ENCODE measurements around the gene MAPK1IP1L. TPM values are rescaled to one million over a fixed set of nuclear protein-coding genes. Genes with fewer than 3 reads are reported as not detected.
A peak's percentile ranks its signal among the peaks of the same experiment; 100 is the strongest.
"Not testable (repeated sequence)": the region's sequence is repeated elsewhere in the genome, so short reads cannot be mapped to it uniquely, and the experiment has no call there.

Gene MAPK1IP1L
- 79.6 and 83.5 TPM in 2 replicates for total RNA-seq
- 97.7 and 104 TPM in 2 replicates for polyA plus RNA-seq

DNA sequence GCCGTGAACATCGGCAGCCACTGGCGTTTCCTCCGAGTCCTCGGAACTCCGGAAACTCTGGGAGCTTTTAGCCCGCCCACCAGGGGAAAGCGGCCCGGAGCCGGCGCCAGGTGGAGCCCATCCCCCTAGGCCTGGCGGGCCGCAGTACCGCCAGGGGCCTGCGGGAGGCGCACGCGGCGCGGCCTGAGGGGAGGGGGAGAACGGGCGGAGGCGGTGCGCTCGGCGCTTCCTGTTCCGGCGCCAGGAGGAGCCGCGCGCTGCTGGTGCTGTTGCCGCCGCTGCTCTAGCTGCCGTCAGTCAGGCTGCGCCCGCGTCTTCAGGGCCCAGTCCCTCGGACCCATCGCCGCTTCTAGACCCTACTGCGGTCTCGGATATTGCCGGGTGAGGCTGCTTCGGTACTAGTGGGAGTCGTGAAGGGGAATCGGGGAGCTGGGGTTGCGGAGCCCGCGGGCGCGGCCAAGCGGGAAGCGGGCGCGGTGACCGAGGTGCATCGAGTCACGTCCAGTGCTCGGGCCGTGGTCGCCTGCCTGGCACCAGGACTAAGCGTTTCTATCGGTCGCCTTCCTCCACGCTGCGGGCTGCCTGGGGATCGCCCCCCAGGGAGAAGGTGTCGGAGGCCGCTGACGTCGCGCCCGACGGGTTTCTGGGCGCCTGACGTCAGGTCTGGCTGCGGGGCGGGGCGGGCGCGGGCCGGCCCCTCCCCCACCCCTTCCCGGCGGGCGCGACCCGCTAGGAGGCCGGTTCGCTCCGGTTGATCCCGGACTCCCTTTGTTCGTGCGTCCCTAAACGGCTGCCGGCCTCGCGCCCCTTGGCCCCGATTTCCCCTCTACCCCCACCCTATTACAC is at the start of gene MAPK1IP1L:
Gene MAPK1IP1L, plus strand, starts transcription at position 225 of the 846 bp plus-strand sequence. CDS start 10,037 bp downstream, outside the sequence.
- Histone ChIP-seq H3K4me3 (peak within 1 kb of the TSS; percentile 95), H3K9me3 (ENCODE audit: low read depth) (no peaks in the 10 kb centered on the region), H3K36me3 (no peaks in the 10 kb centered on the region), H3K27ac (peak within 1 kb of the TSS; percentile 100), H3K27me3 (no peaks in the 10 kb centered on the region), H3K4me1 (ENCODE audit: low read depth) (peaks cover 15% of the 10 kb centered on the region)
- DNase-seq (ENCODE audit: low read depth in 1 of 2, low spot score in 1 of 2), result peak; percentile 95 to 96
- TF ChIP-seq CTCF (IDR thresholded peaks at IDR 0.05; ENCODE audit: low read depth, low read length), result peak; percentile 98

DNA sequence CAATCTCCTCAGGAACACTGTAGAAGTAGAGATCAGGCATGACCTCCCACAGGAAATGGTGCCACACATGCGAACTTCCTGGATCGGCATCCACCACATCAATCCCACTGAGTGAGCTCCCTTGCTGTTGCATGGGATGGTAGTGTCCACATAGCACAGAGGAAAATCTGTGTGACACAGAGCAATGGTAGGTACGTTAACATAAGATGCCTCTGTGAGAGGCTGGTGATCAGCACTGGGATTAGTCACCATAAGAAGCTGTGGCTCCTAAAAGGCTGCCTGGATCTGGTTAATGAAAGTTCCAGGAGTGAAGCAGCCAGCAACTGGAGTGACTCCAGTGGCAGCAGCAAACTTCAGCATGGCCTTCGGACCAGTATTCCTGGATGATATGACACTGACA is 46.4 kb upstream of the MAPK1IP1L start:
- TF ChIP-seq CTCF (IDR thresholded peaks at IDR 0.05; ENCODE audit: low read depth, low read length), result no peak
- H3K4me1 ChIP-seq (ENCODE audit: low read depth), result no peaks in the 10 kb centered on the region
- no peak for DNase-seq (ENCODE audit: low read depth in 1 of 2, low spot score in 1 of 2)
- H3K36me3 ChIP-seq, result no peaks in the 10 kb centered on the region
- no peaks in the 10 kb centered on the region for H3K27me3 ChIP-seq
- H3K27ac ChIP-seq, result no peak overlapping the region
- H3K9me3 ChIP-seq (ENCODE audit: low read depth), result no peaks in the 10 kb centered on the region
- H3K4me3 ChIP-seq, result no peak overlapping the region

DNA sequence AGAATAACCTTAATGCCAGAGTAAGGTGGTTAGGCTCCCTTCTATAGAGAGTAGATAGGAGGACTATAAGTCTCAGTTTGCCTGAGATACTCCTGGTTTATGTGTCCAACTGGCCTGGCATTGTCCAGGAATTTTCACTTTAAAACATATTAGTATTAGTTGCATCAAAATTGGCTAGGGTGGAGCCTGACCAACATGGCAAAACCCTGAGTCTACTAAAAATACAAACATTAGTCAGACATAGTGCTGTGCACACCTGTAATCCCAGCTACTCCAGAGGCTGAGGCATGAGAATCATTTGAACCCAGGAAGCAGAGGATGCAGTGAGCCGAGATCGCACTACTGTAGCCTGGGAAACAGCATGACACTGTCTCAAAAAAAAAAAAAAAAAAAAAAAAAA is 36.4 kb upstream of the MAPK1IP1L start:
- H3K27me3 ChIP-seq, result no peaks in the 10 kb centered on the region
- no peak for DNase-seq (ENCODE audit: low read depth in 1 of 2, low spot score in 1 of 2)
- no peaks in the 10 kb centered on the region for H3K4me1 ChIP-seq (ENCODE audit: low read depth)
- no peak overlapping the region for H3K4me3 ChIP-seq
- H3K36me3 ChIP-seq, result no peaks in the 10 kb centered on the region
- TF ChIP-seq CTCF (IDR thresholded peaks at IDR 0.05; ENCODE audit: low read depth, low read length), result no peak
- no peak overlapping the region for H3K27ac ChIP-seq
- no peaks in the 10 kb centered on the region for H3K9me3 ChIP-seq (ENCODE audit: low read depth)

- no peaks in the 10 kb centered on the region for H3K4me1 ChIP-seq (ENCODE audit: low read depth)
- H3K27me3 ChIP-seq, result no peaks in the 10 kb centered on the region
- DNase-seq (ENCODE audit: low read depth in 1 of 2, low spot score in 1 of 2), result peak in 1 of 2 donors; percentile 12
- no peak overlapping the region for H3K27ac ChIP-seq
- H3K36me3 ChIP-seq, result no peaks in the 10 kb centered on the region
- H3K4me3 ChIP-seq, result no peak overlapping the region
- no peak for TF ChIP-seq CTCF (IDR thresholded peaks at IDR 0.05; ENCODE audit: low read depth, low read length)
- H3K9me3 ChIP-seq (ENCODE audit: low read depth), result no peaks in the 10 kb centered on the region
Measured at GRCh38 chr14:55019968-55020554, 31.4 kb upstream of the MAPK1IP1L start.

DNA sequence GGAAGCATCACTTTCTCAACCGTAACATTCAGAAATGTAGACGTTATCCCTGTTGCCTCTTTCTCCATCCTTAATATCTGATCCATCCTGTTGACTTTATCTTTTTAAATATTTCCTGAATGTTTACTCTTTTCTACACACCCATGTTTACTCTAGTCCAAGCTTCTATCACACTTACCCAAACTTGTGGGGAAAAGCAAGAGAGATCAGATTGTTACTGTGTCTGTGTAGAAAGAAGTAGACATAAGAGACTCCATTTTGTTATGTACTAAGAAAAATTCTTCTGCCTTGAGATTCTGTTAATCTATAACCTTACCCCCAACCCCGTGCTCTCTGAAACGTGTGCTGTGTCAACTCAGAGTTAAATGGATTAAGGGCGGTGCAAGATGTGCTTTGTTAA is 27.1 kb upstream of the MAPK1IP1L start:
- not testable (repeated sequence) for H3K4me3 ChIP-seq; DNase-seq (ENCODE audit: low read depth in 1 of 2, low spot score in 1 of 2); H3K27ac ChIP-seq; H3K27me3 ChIP-seq; H3K36me3 ChIP-seq; H3K9me3 ChIP-seq (ENCODE audit: low read depth)
- peaks cover 16% of the 10 kb centered on the region for H3K4me1 ChIP-seq (ENCODE audit: low read depth)

GRCh38 chr14:55025948-55026347 is 25.5 kb upstream of the MAPK1IP1L start:
- no peak for TF ChIP-seq CTCF (IDR thresholded peaks at IDR 0.05; ENCODE audit: low read depth, low read length)
- H3K36me3 ChIP-seq, result no peaks in the 10 kb centered on the region
- no peaks in the 10 kb centered on the region for H3K27me3 ChIP-seq
- H3K4me1 ChIP-seq (ENCODE audit: low read depth), result peaks cover 24% of the 10 kb centered on the region
- H3K27ac ChIP-seq, result no peak overlapping the region
- DNase-seq (ENCODE audit: low read depth in 1 of 2, low spot score in 1 of 2), result no peak
- H3K4me3 ChIP-seq, result peak overlapping the region; percentile 62
- no peaks in the 10 kb centered on the region for H3K9me3 ChIP-seq (ENCODE audit: low read depth)

All from cardiac muscle cell (in vitro differentiated cells and primary cell).